NCI-H526 (cell line): ENCODE data around the gene CLCN3.
"Not testable (repeated sequence)": the region's sequence is repeated elsewhere in the genome, so short reads cannot be mapped to it uniquely, and the experiment has no call there.

Experiments
- DNase-seq, 2 experiments: peaks; one replicate each; lab custom pipeline; 2025; lab: John Stamatoyannopoulos, UW

CLCN3 gene

GRCh38 chr4:169619958-169620879 lies at the start of gene CLCN3:
Gene CLCN3, plus strand, starts transcription at chr4:169620578. Its CDS starts 15,351 bp downstream, at chr4:169635929.
- peak; percentile 93 to 99 for DNase-seq

GRCh38 chr4:169571012-169571411 lies 49.4 kb upstream of the CLCN3 start:
- DNase-seq, result not testable (repeated sequence)

GRCh38 chr4:169571435-169571834 lies 48.9 kb upstream of the CLCN3 start:
- no peak for DNase-seq

- no peak for DNase-seq
These were observed 46.5 kb upstream of the CLCN3 start for GRCh38 chr4:169573889-169574288.

- DNase-seq, result no peak
These were observed 38.2 kb upstream of the CLCN3 start for GRCh38 chr4:169582203-169582602.

GRCh38 chr4:169582706-169583105 lies 37.7 kb upstream of the CLCN3 start:
- DNase-seq, result no peak

- DNase-seq, result no peak
These were observed 36.8 kb upstream of the CLCN3 start for GRCh38 chr4:169583563-169583962.

- no peak for DNase-seq
These were observed 27.3 kb upstream of the CLCN3 start for GRCh38 chr4:169593050-169593560.

- no peak for DNase-seq
These were observed 25.7 kb upstream of the CLCN3 start for GRCh38 chr4:169594560-169595195.

- no peak for DNase-seq
These were observed 19.2 kb upstream of the CLCN3 start for GRCh38 chr4:169601016-169601771.

GRCh38 chr4:169603312-169603711 lies 17.1 kb upstream of the CLCN3 start:
- DNase-seq, result no peak

- DNase-seq, result no peak
These were observed 16.1 kb upstream of the CLCN3 start for GRCh38 chr4:169604131-169604900.

GRCh38 chr4:169604903-169605331 lies 15.5 kb upstream of the CLCN3 start:
- no peak for DNase-seq

- no peak for DNase-seq
These were observed 9.2 kb upstream of the CLCN3 start for GRCh38 chr4:169611157-169611556.

GRCh38 chr4:169611991-169612870 lies 8.1 kb upstream of the CLCN3 start, which contains the start of gene NEK1:
Gene NEK1, minus strand, starts transcription at chr4:169612583. Its CDS starts 9,953 bp downstream, at chr4:169602630.
- DNase-seq, result peak; percentile 81 to 96

- peak; percentile 72 to 86 for DNase-seq
These were observed 7.2 kb upstream of the CLCN3 start for GRCh38 chr4:169612871-169613859.

GRCh38 chr4:169615467-169616106 lies 4.8 kb upstream of the CLCN3 start:
- DNase-seq, result no peak

GRCh38 chr4:169616846-169617245 lies 3.5 kb upstream of the CLCN3 start:
- DNase-seq, result no peak
